Esophagus muscularis mucosa (tissue), 4 donors: Measurements from ENCODE around the gene SIPA1L3.

Source experiments
- EP300 ChIP-seq: sonication (generic); formaldehyde crosslinking; IDR thresholded peaks from one replicate; pipeline ENCODE4 v1.6.1; 2017; ENCODE audit warnings: antibody characterized with exemption
- POLR2A ChIP-seq: fragments of 450-650 bp; IDR thresholded peaks from one replicate; pipeline ENCODE4 v1.6.1; 2017; ENCODE audit warnings: antibody characterized with exemption, moderate library complexity, mild to moderate bottlenecking, low read depth
- POLR2AphosphoS5 ChIP-seq, 2 donors: sonication (generic); formaldehyde crosslinking; IDR thresholded peaks; one replicate each; pipeline ENCODE4 v1.6.1; 2017; ENCODE audit warnings: antibody characterized with exemption in 2 of 2
- TF ChIP-seq, protein P1 (sequence below), 3 experiments: fragments of 200-600 bp in 2 of 3; fragments of 450-650 bp in 1 of 3; sonication (generic) in 2 of 3; IDR thresholded peaks; one replicate each; pipeline ENCODE4 v1.5.1; 2017 to 2019; ENCODE audit warnings: antibody characterized with exemption in 3 of 3, mild to moderate bottlenecking in 2 of 3, moderate library complexity in 1 of 3

DNA sequence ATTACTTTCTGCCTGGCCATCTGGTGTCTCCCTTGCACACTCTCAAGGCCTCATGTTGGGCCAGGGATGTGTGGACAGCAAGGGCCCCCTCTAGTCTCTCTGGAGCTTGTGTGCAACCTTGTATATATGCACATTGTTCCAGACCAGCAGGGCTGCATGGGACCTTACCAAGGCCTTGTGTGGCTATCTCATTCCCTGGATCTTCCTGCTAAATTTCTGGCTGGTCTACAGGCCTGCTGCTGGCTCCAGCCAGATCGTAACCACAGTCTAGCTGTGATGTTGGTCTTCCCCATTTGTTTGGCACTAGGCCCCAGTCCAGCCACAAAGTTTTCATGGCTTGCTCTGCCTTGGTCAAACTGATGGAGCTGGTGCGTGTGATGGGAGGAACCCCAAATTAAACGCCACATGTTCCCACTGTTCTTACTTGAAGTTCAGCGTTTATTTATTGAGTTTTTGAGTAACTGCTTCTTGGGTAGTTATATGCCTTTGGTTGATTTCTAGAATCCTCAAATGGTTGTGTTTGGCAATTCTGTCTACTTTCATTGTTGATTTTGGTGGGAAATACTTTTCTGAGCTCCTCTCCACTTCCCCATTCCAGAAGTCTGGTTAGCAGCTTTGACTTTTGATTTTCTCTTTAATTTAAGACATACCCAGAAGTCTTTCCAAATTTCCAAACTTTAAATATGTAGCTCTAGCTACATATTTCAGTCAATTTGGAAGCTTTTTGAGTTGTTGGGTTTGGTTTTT, 56.4 kb downstream of the SIPA1L3 start:
- TF ChIP-seq POLR2AphosphoS5 (IDR thresholded peaks at IDR 0.05) (no peak), POLR2A (no peak), EP300 (no peak)
- TF ChIP-seq, protein P1, sequence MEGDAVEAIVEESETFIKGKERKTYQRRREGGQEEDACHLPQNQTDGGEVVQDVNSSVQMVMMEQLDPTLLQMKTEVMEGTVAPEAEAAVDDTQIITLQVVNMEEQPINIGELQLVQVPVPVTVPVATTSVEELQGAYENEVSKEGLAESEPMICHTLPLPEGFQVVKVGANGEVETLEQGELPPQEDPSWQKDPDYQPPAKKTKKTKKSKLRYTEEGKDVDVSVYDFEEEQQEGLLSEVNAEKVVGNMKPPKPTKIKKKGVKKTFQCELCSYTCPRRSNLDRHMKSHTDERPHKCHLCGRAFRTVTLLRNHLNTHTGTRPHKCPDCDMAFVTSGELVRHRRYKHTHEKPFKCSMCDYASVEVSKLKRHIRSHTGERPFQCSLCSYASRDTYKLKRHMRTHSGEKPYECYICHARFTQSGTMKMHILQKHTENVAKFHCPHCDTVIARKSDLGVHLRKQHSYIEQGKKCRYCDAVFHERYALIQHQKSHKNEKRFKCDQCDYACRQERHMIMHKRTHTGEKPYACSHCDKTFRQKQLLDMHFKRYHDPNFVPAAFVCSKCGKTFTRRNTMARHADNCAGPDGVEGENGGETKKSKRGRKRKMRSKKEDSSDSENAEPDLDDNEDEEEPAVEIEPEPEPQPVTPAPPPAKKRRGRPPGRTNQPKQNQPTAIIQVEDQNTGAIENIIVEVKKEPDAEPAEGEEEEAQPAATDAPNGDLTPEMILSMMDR (IDR thresholded peaks at IDR 0.05) = no peak
